HCT116 (cell line): ENCODE data around the gene A3GALT2. TPM values are rescaled to one million over a fixed set of nuclear protein-coding genes. Genes with fewer than 3 reads are reported as not detected.

Experiments used
- ATAC-seq: fragments of 200-7000 bp; cut with Tn5 transposase; 2 replicates; pipeline ENCODE4 v1.9.1; 2020; ENCODE audit warnings: mild to moderate bottlenecking, moderate library complexity
- BruUV-seq: library from RNA; stranded (reverse); fragments of 400-500 nt; replicated peaks from 2 replicates; lab custom pipeline; 2021; lab: Mats Ljungman, UMichigan
- CTCF ChIA-PET: fragments of 300-600 bp; sonication (Branson Sonifier 250); formaldehyde crosslinking; loops from one replicate; lab custom pipeline; 2021; ENCODE audit warnings: antibody characterized with exemption; lab: Charles Lee
- POLR2A ChIA-PET: fragments of 300-600, 350-600 bp; sonication (Branson Sonifier 250); formaldehyde crosslinking; loops from one replicate; lab custom pipeline; 2021; ENCODE audit warnings: antibody characterized with exemption; lab: Charles Lee
- RAD21 ChIA-PET, 2 experiments: fragments of 300-600 bp; sonication (Branson Sonifier 250); formaldehyde crosslinking; loops; one replicate each; lab custom pipeline; 2023; ENCODE audit warnings: low total read pairs in 2 of 2; ENCODE audit not compliant: uncharacterized antibody in 2 of 2, unreplicated experiment in 2 of 2, low non-redundant PET in 1 of 2; lab: Charles Lee
- DNase-seq: peaks from one replicate; pipeline ENCODE4 v3.0.0-alpha.2; 2010; ENCODE audit warnings: low read depth, low spot score
- H2AFZ ChIP-seq: fragments of 200-600 bp; shearing (Covaris generic), sonication (generic); 2 replicates; pipeline ENCODE4 v1.6.1; 2017; ENCODE audit warnings: low read depth, mixed run types, mixed read lengths, antibody characterized with exemption, low read length; ENCODE audit not compliant: poor library complexity, severe bottlenecking
- H3K27ac ChIP-seq: 2 replicates; pipeline ENCODE4 v1.5.1; 2012; ENCODE audit warnings: low read depth, low read length
- H3K27me3 ChIP-seq: fragments of 200-600 bp; sonication (generic); 2 replicates; pipeline ENCODE4 v1.6.1; 2016; ENCODE audit warnings: mixed run types, low read length, mixed read lengths; ENCODE audit not compliant: insufficient read depth
- H3K36me3 ChIP-seq, 2 experiments: fragments of 200-500 bp in 1 of 2; fragments of 200-600 bp in 1 of 2; sonication (Bioruptor generic) in 1 of 2; sonication (generic) in 1 of 2; 2 replicates each; pipeline versions ENCODE4 v1.5.1 to v1.6.1; 2014 to 2016; ENCODE audit warnings: low read length in 2 of 2, inconsistent platforms in 1 of 2, mixed read lengths in 1 of 2, mixed run types in 1 of 2; ENCODE audit not compliant: insufficient read depth in 2 of 2, control insufficient read depth in 1 of 2
- H3K4me1 ChIP-seq, 2 experiments: fragments of 200-600 bp in 1 of 2; sonication (generic) in 1 of 2; 2 replicates each; pipeline versions ENCODE4 v1.5.1 to v1.6.1; 2012 to 2017; ENCODE audit warnings: low read length in 2 of 2, inconsistent platforms in 1 of 2, mild to moderate bottlenecking in 1 of 2, mixed read lengths in 1 of 2, mixed run types in 1 of 2, moderate library complexity in 1 of 2; ENCODE audit not compliant: insufficient read depth in 2 of 2, control insufficient read depth in 1 of 2
- H3K4me2 ChIP-seq: fragments of 200-600 bp; sonication (generic); 2 replicates; pipeline ENCODE4 v1.6.1; 2017; ENCODE audit warnings: mixed run types, low read length, mixed read lengths
- H3K4me3 ChIP-seq, 2 experiments: fragments of 200-600 bp in 1 of 2; sonication (generic) in 1 of 2; replicated peaks in 1 of 2; 2 replicates each; pipeline ENCODE4 v1.5.1; 2011 to 2016; ENCODE audit warnings: low read length in 2 of 2, control low read depth in 1 of 2, low read depth in 1 of 2, mild to moderate bottlenecking in 1 of 2, mixed read lengths in 1 of 2, mixed run types in 1 of 2
- H3K79me2 ChIP-seq: fragments of 200-600 bp; sonication (generic); 2 replicates; pipeline ENCODE4 v1.6.1; 2017; ENCODE audit warnings: mild to moderate bottlenecking, mixed run types, low read length, moderate library complexity, mixed read lengths; ENCODE audit not compliant: insufficient read depth
- H3K9ac ChIP-seq: fragments of 200-600 bp; sonication (generic); 2 replicates; pipeline ENCODE4 v1.6.1; 2016; ENCODE audit warnings: low read length, mixed read lengths
- H3K9me2 ChIP-seq: fragments of 200-600 bp; sonication (generic), shearing (Covaris generic); 2 replicates; pipeline ENCODE4 v1.6.1; 2017; ENCODE audit warnings: mixed run types, mild to moderate bottlenecking, moderate library complexity; ENCODE audit not compliant: insufficient read depth
- H3K9me3 ChIP-seq, 2 experiments: fragments of 200-500 bp in 1 of 2; fragments of 200-600 bp in 1 of 2; sonication (Bioruptor generic) in 1 of 2; sonication (generic) in 1 of 2; 2 replicates each; pipeline ENCODE4 v1.6.1; 2014 to 2017; ENCODE audit warnings: low read length in 2 of 2, mixed read lengths in 2 of 2, inconsistent platforms in 1 of 2, low read depth in 1 of 2, mild to moderate bottlenecking in 1 of 2, mixed run types in 1 of 2, moderate library complexity in 1 of 2; ENCODE audit not compliant: control insufficient read depth in 1 of 2, insufficient read depth in 1 of 2
- H4K20me1 ChIP-seq: fragments of 200-600 bp; sonication (generic), shearing (Covaris generic); 2 replicates; pipeline ENCODE4 v1.6.1; 2017; ENCODE audit warnings: mixed run types, mild to moderate bottlenecking, moderate library complexity; ENCODE audit not compliant: insufficient read depth
- ATF3 ChIP-seq: IDR thresholded peaks from 2 replicates; pipeline ENCODE4 v1.6.1; 2012
- CEBPB ChIP-seq: IDR thresholded peaks from 2 replicates; pipeline ENCODE4 v1.6.1; 2012; ENCODE audit warnings: low read depth
- EZH2 ChIP-seq: fragments of 200-600 bp; sonication (generic); IDR thresholded peaks from 2 replicates; pipeline ENCODE4 v1.6.1; 2017; ENCODE audit warnings: antibody characterized with exemption, mixed run types
- EZH2phosphoT487 ChIP-seq: fragments of 200-600 bp; IDR thresholded peaks from 2 replicates; pipeline ENCODE4 v1.6.1; 2018; ENCODE audit warnings: antibody characterized with exemption, borderline replicate concordance
- FOSL1 ChIP-seq: IDR thresholded peaks from 2 replicates; pipeline ENCODE4 v1.6.1; 2012; ENCODE audit warnings: low read depth
- MAX ChIP-seq: IDR thresholded peaks from 2 replicates; pipeline ENCODE4 v1.6.1; 2012
- SP1 ChIP-seq: IDR thresholded peaks from 2 replicates; pipeline ENCODE4 v1.6.1; 2012; ENCODE audit warnings: low read depth
- SRF ChIP-seq: IDR thresholded peaks from 2 replicates; pipeline ENCODE4 v1.6.1; 2012; ENCODE audit warnings: low read depth
- YY1 ChIP-seq: IDR thresholded peaks from 2 replicates; pipeline ENCODE4 v1.6.1; 2011; ENCODE audit warnings: low read length, low read depth, moderate library complexity, mild to moderate bottlenecking; ENCODE audit not compliant: insufficient replicate concordance; ENCODE audit errors: extremely low read depth
- ZBTB33 ChIP-seq: IDR thresholded peaks from 2 replicates; pipeline ENCODE4 v1.6.1; 2011; ENCODE audit warnings: mild to moderate bottlenecking, low read length, moderate library complexity; ENCODE audit not compliant: insufficient replicate concordance; ENCODE audit errors: extremely low read depth
- ZFX ChIP-seq: fragments of 450-650 bp; IDR thresholded peaks from 2 replicates; pipeline ENCODE4 v1.6.1; 2017
- ZNF274 ChIP-seq: fragments of 200-500 bp; sonication (Bioruptor generic); IDR thresholded peaks from 2 replicates; pipeline ENCODE4 v1.6.1; 2014; ENCODE audit warnings: mild to moderate bottlenecking, low read depth, low read length, inconsistent platforms
- intact Hi-C: fragments of 100-400 bp; cut with micrococcal nuclease; formaldehyde crosslinking; loops from 2 replicates; pipeline ENCODE4 v1.10.0; 2022
- total RNA-seq: library from RNA; stranded (reverse); gene quantifications from one replicate; pipeline ENCODE4 v1.2.1, GENCODE V29; 2021; ENCODE audit not compliant: unreplicated experiment

Gene A3GALT2
- total RNA-seq, 1 experiment from 2014 or later: not detected

GRCh38 chr1:33287317-33287716, 33.6 kb downstream of the A3GALT2 start:
- no TSS peak for BruUV-seq
- CTCF ChIA-PET: no interaction called here
- RAD21 ChIA-PET: no interaction called here

GRCh38 chr1:33286451-33287185, 34.3 kb downstream of the A3GALT2 start:
- RAD21 ChIA-PET: no interaction called here
- no peaks in the 10 kb centered on the region for H4K20me1 ChIP-seq
- no peak for DNase-seq
- TF ChIP-seq ZBTB33 (no peak), EZH2phosphoT487 (no peak), YY1 (no peak), CEBPB (no peak), ZNF274 (no peak), FOSL1 (no peak), SP1 (no peak), ZFX (no peak)

More at GRCh38 chr1:33287317-33287716, 33.6 kb downstream of the A3GALT2 start:
- H3K4me1 ChIP-seq: no peaks in the 10 kb centered on the region
- no peak for TF ChIP-seq CEBPB
- no peak for TF ChIP-seq SRF
- no peak for TF ChIP-seq EZH2
- TF ChIP-seq MAX: no peak
- TF ChIP-seq EZH2phosphoT487: no peak
- no peak for TF ChIP-seq ATF3
- TF ChIP-seq YY1: no peak
- H3K9me3 ChIP-seq: no peaks in the 10 kb centered on the region
- no peak overlapping the region for H3K4me2 ChIP-seq
- intact Hi-C loops: no loop called here
- no peaks in the 10 kb centered on the region for H3K79me2 ChIP-seq
- H3K9ac ChIP-seq: no peak overlapping the region
- H3K27ac ChIP-seq: no peak overlapping the region
- DNase-seq (no peak), ATAC-seq (no peak)
- no peaks in the 10 kb centered on the region for H3K36me3 ChIP-seq
- H3K27me3 ChIP-seq: no peaks in the 10 kb centered on the region
- no peaks in the 10 kb centered on the region for H3K9me2 ChIP-seq
- no peaks in the 10 kb centered on the region for H4K20me1 ChIP-seq
- no peak overlapping the region for H3K4me3 ChIP-seq
- no peak overlapping the region for H2AFZ ChIP-seq
- POLR2A ChIA-PET: no interaction called here

More at GRCh38 chr1:33286451-33287185, 34.3 kb downstream of the A3GALT2 start:
- intact Hi-C loops: no loop called here
- H2AFZ ChIP-seq: no peak overlapping the region
- H3K36me3 ChIP-seq: no peaks in the 10 kb centered on the region
- H3K9me2 ChIP-seq: no peaks in the 10 kb centered on the region
- H3K4me1 ChIP-seq: no peaks in the 10 kb centered on the region
- ChIA-PET CTCF (interaction anchor here (1.0 kb wide), 1 partner anchor 9 kb away, joined by 3 read pairs; no protein-coding TSS in a partner anchor), POLR2A (no interaction called here)
- H3K9ac ChIP-seq: no peak overlapping the region
- H3K9me3 ChIP-seq: no peaks in the 10 kb centered on the region
- no peak overlapping the region for H3K4me3 ChIP-seq
- no peaks in the 10 kb centered on the region for H3K79me2 ChIP-seq
- BruUV-seq: no TSS peak
- no peak overlapping the region for H3K4me2 ChIP-seq
- H3K27me3 ChIP-seq: no peaks in the 10 kb centered on the region
- H3K27ac ChIP-seq: no peak overlapping the region
- no peak for ATAC-seq
